Body of pancreas (tissue), 4 donors: Measurements from ENCODE around the gene EMID1. TPM values are rescaled to one million over a fixed set of nuclear protein-coding genes. Genes with fewer than 3 reads are reported as not detected.

Experiments used
- ATAC-seq: fragments of 150-250 bp; one replicate; pipeline ENCODE4 v1.9.1; 2016
- DNase-seq, 4 donors: peaks; one replicate each; pipeline ENCODE4 v3.0.0-alpha.2; 2019
- H3K27ac ChIP-seq, 4 donors: fragments of 200-600 bp; sonication (generic); 1 replicate in 3 of 4; 2 replicates in 1 of 4; pipeline versions ENCODE4 v1.5.1 to v1.6.1; 2016 to 2019; ENCODE audit warnings: mild to moderate bottlenecking in 1 of 4, mixed read lengths in 1 of 4, moderate library complexity in 1 of 4
- H3K27me3 ChIP-seq, 2 donors: fragments of 200-600 bp; sonication (generic); one replicate each; pipeline ENCODE4 v1.6.0; 2016; ENCODE audit warnings: mild to moderate bottlenecking in 1 of 2
- H3K36me3 ChIP-seq, 2 donors: fragments of 200-600 bp; sonication (generic); replicated peaks in 1 of 2; 2 replicates each; pipeline ENCODE4 v1.5.1; 2016; ENCODE audit warnings: low read depth in 2 of 2; ENCODE audit not compliant: insufficient read depth in 1 of 2
- H3K4me1 ChIP-seq: fragments of 200-600 bp; sonication (generic); one replicate; pipeline ENCODE4 v1.6.0; 2016
- H3K4me3 ChIP-seq, 2 donors: fragments of 200-600 bp; sonication (generic); 1 replicate in 1 of 2; 2 replicates in 1 of 2; pipeline ENCODE4 v1.5.1; 2016 to 2019
- H3K9me3 ChIP-seq, 3 donors: fragments of 200-600 bp; sonication (generic); 1 replicate in 2 of 3; 2 replicates in 1 of 3; pipeline ENCODE4 v1.5.1; 2016
- POLR2A ChIP-seq, 3 donors: fragments of 450-650 bp; IDR thresholded peaks; one replicate each; pipeline ENCODE4 v1.6.1; 2016; ENCODE audit warnings: antibody characterized with exemption in 3 of 3, mild to moderate bottlenecking in 2 of 3
- WGBS, 2 donors: methylation state at CpG; one replicate each; pipeline ENCODE4 v1.1.5; 2017; 5-methylcytosine and 5-hydroxymethylcytosine counted together
- intact Hi-C: fragments of 100-400 bp; cut with DNase I; formaldehyde crosslinking; loops from one replicate; pipeline ENCODE4 v1.15.1; 2023
- total RNA-seq, 2 donors: library from RNA; depleted of rRNA; stranded (reverse); fragments of >200 nt; gene quantifications; one replicate each; pipeline ENCODE4 v1.1.0, GENCODE V29; 2016
- TF ChIP-seq, protein P1 (sequence below), 7 experiments: fragments of 450-650 bp in 4 of 7; fragments of 200-600 bp in 3 of 7; sonication (generic) in 3 of 7; IDR thresholded peaks; one replicate each; pipeline ENCODE4 v1.5.1; 2016 to 2019; ENCODE audit warnings: antibody characterized with exemption in 7 of 7

EMID1 gene
- total RNA-seq, 2 donors from 2014 or later: 5.9 to 25.9 TPM

DNA sequence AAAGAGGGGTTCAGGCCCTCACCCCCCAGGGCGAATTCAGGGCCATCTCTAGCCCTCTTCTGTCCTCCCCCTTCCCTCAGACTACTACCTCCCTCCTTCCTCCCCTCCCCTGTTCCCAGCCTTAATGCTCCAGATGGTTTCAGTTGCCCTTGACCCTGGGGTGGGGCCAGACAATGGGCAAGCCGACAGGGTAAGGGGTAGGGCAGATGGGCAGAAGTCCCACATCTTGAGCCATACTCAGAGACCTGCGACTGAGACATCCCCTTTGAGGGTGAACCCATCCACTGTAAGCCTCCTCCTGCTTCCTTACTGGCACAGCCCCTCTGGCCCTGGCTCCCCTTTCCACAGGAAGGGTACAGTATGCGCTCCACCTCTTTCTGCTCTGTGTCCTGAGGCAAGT is 60.2 kb downstream of the EMID1 start:
- H3K36me3 ChIP-seq: no peaks in the 10 kb centered on the region
- no peaks in the 10 kb centered on the region for H3K9me3 ChIP-seq
- ATAC-seq (no peak), DNase-seq (peak in 1 of 4 donors; percentile 4)
- no peak overlapping the region for H3K4me3 ChIP-seq
- no peaks in the 10 kb centered on the region for H3K27me3 ChIP-seq
- intact Hi-C loops: no loop called here
- TF ChIP-seq, protein P1, sequence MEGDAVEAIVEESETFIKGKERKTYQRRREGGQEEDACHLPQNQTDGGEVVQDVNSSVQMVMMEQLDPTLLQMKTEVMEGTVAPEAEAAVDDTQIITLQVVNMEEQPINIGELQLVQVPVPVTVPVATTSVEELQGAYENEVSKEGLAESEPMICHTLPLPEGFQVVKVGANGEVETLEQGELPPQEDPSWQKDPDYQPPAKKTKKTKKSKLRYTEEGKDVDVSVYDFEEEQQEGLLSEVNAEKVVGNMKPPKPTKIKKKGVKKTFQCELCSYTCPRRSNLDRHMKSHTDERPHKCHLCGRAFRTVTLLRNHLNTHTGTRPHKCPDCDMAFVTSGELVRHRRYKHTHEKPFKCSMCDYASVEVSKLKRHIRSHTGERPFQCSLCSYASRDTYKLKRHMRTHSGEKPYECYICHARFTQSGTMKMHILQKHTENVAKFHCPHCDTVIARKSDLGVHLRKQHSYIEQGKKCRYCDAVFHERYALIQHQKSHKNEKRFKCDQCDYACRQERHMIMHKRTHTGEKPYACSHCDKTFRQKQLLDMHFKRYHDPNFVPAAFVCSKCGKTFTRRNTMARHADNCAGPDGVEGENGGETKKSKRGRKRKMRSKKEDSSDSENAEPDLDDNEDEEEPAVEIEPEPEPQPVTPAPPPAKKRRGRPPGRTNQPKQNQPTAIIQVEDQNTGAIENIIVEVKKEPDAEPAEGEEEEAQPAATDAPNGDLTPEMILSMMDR (IDR thresholded peaks at IDR 0.05): no peak
- TF ChIP-seq POLR2A (IDR thresholded peaks at IDR 0.05): no peak
- peaks cover 45% of the 10 kb centered on the region for H3K4me1 ChIP-seq
- WGBS, 2 donors: 53 to 56% methylated on average over 4 of the region's 4 CpGs
- peak overlapping the region; percentile 32 to 100 (median 100) for H3K27ac ChIP-seq

DNA sequence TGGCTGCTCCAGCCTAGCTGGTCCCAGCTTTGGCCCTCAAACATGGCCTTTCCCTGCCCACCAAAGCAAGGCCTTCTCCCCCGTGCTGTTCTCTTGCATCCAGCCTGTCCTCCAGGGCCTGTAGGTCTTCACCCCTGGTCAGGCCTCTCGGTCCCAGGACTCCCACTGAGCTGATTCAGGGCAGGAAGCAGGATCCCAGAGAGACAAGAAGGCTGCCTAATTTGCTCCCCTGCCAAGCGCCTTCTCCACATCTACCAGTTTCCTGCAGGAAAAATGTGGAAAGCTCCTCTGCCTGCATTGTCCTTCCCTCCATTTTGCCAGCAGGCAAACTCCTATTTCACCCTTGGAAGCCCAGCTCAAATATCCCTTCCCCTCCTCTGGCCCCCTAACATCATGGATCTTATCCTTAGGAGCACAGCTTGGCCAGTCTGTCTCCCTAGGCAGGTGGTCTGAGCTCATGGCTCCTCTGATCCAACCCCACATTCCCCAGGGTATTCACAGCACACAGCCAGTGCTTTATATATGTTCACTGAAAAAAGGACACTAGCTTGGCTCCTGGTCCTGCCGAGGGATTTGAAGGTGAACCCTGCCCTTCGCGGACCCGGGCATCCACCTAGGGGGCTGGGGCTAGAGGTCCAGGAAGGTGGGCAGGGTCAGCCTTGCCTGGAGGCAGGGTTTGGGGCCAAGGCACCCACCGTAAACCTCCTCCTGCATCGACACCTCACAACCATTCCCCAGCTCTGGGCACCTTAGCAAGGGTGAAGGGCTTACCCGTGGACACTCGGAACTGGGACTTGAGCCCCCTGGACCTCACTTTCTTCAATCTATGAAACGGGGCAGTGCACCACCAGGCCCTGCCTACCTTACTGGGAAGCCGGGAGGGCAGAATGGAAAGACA is 61.1 kb downstream of the EMID1 start:
- peak in 1 of 4 donors; percentile 13 for DNase-seq
- no peak for ATAC-seq
- WGBS, 2 donors: 20 to 27% methylated on average over 7 to 13 of the region's 13 CpGs
- peak overlapping the region; percentile 99 to 100 (median 100) for H3K27ac ChIP-seq
- intact Hi-C loops: no loop called here
- H3K4me1 ChIP-seq: peaks cover 54% of the 10 kb centered on the region
- TF ChIP-seq POLR2A (IDR thresholded peaks at IDR 0.05): no peak
- TF ChIP-seq, protein P1 (IDR thresholded peaks at IDR 0.05): no peak
- no peaks in the 10 kb centered on the region for H3K27me3 ChIP-seq
- no peaks in the 10 kb centered on the region for H3K36me3 ChIP-seq
- H3K9me3 ChIP-seq: no peaks in the 10 kb centered on the region
- H3K4me3 ChIP-seq: peak overlapping the region; percentile 74 to 79

DNA sequence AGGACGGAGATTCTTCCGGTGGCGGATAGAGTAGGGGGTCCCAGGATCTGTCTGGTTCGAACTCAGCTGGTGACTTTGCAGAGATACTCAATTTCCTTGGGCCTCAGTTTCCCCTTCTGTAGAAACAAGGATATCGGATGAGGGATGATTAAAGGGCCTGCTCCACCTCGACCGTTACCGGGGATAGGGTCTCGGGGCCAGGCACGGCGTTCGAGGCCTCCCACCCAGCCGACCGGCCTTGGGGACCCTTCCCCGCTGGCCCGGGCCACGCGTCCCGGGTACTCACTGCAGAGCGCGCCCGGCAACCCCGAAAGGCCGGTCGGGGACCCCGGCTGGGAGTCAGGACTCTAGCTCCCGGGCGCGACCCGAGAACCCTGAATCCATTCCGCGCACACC is 61.8 kb downstream of the EMID1 start:
- H3K4me3 ChIP-seq: peak overlapping the region; percentile 74 to 79
- H3K36me3 ChIP-seq: no peaks in the 10 kb centered on the region
- H3K9me3 ChIP-seq: no peaks in the 10 kb centered on the region
- 0% methylated on average over 5 to 32 of the region's 32 CpGs for WGBS, 2 donors
- intact Hi-C loops: no loop called here
- DNase-seq: no peak
- H3K27me3 ChIP-seq: no peaks in the 10 kb centered on the region
- H3K4me1 ChIP-seq: peaks cover 61% of the 10 kb centered on the region
- no peak for TF ChIP-seq POLR2A (IDR thresholded peaks at IDR 0.05)
- TF ChIP-seq, protein P1 (IDR thresholded peaks at IDR 0.05): peak in 1 of 7 experiments; percentile 2
- ATAC-seq: no peak
- peak overlapping the region; percentile 99 to 100 (median 100) for H3K27ac ChIP-seq

DNA sequence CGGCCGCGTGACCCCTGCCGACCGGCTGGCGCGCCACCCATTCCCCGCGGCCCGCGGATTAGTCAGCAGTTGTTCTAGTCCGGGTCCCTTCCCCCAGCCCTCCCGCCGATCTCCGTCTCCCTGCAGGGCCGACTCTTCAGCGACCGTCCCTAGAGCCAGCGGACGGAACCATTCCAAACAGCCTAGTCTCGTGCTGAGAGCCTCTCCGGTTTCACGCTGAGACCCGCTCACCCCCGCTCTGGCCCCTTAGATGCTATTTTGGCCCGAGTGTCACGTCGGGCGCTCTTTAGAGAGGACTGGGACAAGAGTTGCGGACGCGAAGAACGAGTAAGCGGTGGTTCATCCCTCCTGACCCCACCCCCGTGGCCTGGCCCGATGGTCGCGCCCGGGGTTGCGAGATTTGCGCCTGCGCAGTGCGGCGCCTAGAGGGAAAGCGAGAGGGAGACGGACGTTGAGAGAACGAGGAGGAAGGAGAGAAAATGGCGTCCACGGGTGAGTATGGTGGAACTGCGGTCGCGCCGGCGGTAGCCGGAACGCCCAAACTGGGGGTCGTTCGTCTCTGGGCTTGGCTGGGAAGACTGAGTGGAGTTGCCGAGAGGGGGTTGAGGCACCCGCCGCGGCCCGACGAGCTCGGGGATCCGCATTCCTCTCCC is 62.3 kb downstream of the EMID1 start, which contains the start of the genes EWSR1 and RHBDD3:
Gene EWSR1 (plus strand): TSS at position 411 of the 653 bp plus-strand sequence. CDS start 69 bp downstream, at position 480.
Gene RHBDD3 (minus strand): TSS at position 124 of the 653 bp plus-strand sequence. CDS start 2,355 bp downstream, outside the sequence.
- peaks cover 0 to under 1% of the 10 kb centered on the region in 2 donors for H3K36me3 ChIP-seq
- TF ChIP-seq, protein P1 (IDR thresholded peaks at IDR 0.05): peak in 1 of 7 experiments; percentile 8
- peak; percentile 86 to 96 (median 96) for TF ChIP-seq POLR2A (IDR thresholded peaks at IDR 0.05)
- H3K9me3 ChIP-seq: no peaks in the 10 kb centered on the region
- WGBS, 2 donors: 1% methylated on average over 53 to 67 of the region's 67 CpGs
- H3K4me1 ChIP-seq: peaks cover 66% of the 10 kb centered on the region
- no peaks in the 10 kb centered on the region for H3K27me3 ChIP-seq
- H3K27ac ChIP-seq: peak within 1 kb of the TSS; percentile 99 to 100 (median 100)
- intact Hi-C loops: no loop called here
- peak within 1 kb of the TSS; percentile 74 to 79 for H3K4me3 ChIP-seq
- DNase-seq (peak; percentile 96 to 98 (median 97)), ATAC-seq (peak; percentile 90)
